SU-DHL-6 (cell line): Measurements from ENCODE around the gene PACS2.

Source experiments
- H2AFZ ChIP-seq: fragments of 200-600 bp; sonication (generic); 2 replicates; pipeline ENCODE4 v1.6.1; 2014; ENCODE audit warnings: low read depth, mild to moderate bottlenecking, moderate library complexity, mixed read lengths, antibody characterized with exemption, low read length; ENCODE audit not compliant: severe bottlenecking
- H3F3A ChIP-seq: fragments of 200-600 bp; shearing (Covaris generic); 2 replicates; pipeline ENCODE4 v1.6.0; 2016; ENCODE audit warnings: antibody characterized with exemption, mild to moderate bottlenecking; ENCODE audit not compliant: insufficient read depth
- H3K27ac ChIP-seq: fragments of 200-600 bp; sonication (generic); 2 replicates; pipeline ENCODE4 v1.5.1; 2016; ENCODE audit warnings: low read depth, mild to moderate bottlenecking, low read length, moderate library complexity, mixed read lengths
- H3K27me3 ChIP-seq: fragments of 200-600 bp; sonication (generic), shearing (Covaris generic); 2 replicates; pipeline ENCODE4 v1.6.0; 2014; ENCODE audit warnings: mild to moderate bottlenecking, low read length
- H3K36me3 ChIP-seq: fragments of 200-600 bp; sonication (generic); 2 replicates; pipeline ENCODE4 v1.6.1; 2014; ENCODE audit warnings: mild to moderate bottlenecking, low read length, mixed read lengths
- H3K4me2 ChIP-seq: fragments of 300-600, 200-600 bp; shearing (Covaris generic), sonication (generic); 2 replicates; pipeline ENCODE4 v1.6.0; 2014; ENCODE audit warnings: low read length, low read depth, mild to moderate bottlenecking; ENCODE audit not compliant: poor library complexity, severe bottlenecking
- H3K4me3 ChIP-seq: fragments of 200-600 bp; sonication (generic); 2 replicates; pipeline ENCODE4 v1.5.1; 2014; ENCODE audit warnings: antibody characterized with exemption, low read length, mild to moderate bottlenecking, mixed read lengths; ENCODE audit not compliant: insufficient read depth, poor library complexity, severe bottlenecking
- H3K79me2 ChIP-seq: fragments of 200-600 bp; sonication (generic); 2 replicates; pipeline ENCODE4 v1.6.1; 2014; ENCODE audit warnings: mild to moderate bottlenecking, low read length, moderate library complexity; ENCODE audit not compliant: insufficient read depth
- H3K9ac ChIP-seq: fragments of 200-600 bp; sonication (generic); 2 replicates; pipeline ENCODE4 v1.7.0; 2014; ENCODE audit warnings: mild to moderate bottlenecking, low read length
- H3K9me2 ChIP-seq: fragments of 200-600 bp; sonication (generic); replicated peaks from 2 replicates; pipeline ENCODE4 v1.6.1; 2014; ENCODE audit warnings: low read length; ENCODE audit not compliant: insufficient read depth
- H3K9me3 ChIP-seq: fragments of 200-600 bp; sonication (generic); 2 replicates; pipeline ENCODE4 v1.6.1; 2014; ENCODE audit warnings: low read length, mixed read lengths; ENCODE audit not compliant: insufficient read depth
- H4K20me1 ChIP-seq: fragments of 200-600 bp; sonication (generic); 2 replicates; pipeline ENCODE4 v1.6.1; 2014; ENCODE audit warnings: low read depth, mild to moderate bottlenecking, antibody characterized with exemption, low read length, moderate library complexity, mixed read lengths
- CTCF ChIP-seq: fragments of 200-600 bp; sonication (generic); IDR thresholded peaks from one replicate; pipeline ENCODE4 v1.5.1; 2017; ENCODE audit warnings: antibody characterized with exemption, mild to moderate bottlenecking, low read length, moderate library complexity; ENCODE audit not compliant: insufficient read depth, poor library complexity, severe bottlenecking
- EZH2phosphoT487 ChIP-seq: fragments of 200-600 bp; sonication (generic), shearing (Covaris generic); conservative IDR thresholded peaks from 2 replicates; pipeline ENCODE4 v1.6.1; 2018; ENCODE audit warnings: mild to moderate bottlenecking, antibody characterized with exemption, low read length, moderate library complexity, mixed read lengths

Gene PACS2

GRCh38 chr14:105348169-105348944, 33.8 kb downstream of the PACS2 start:
- H3K9me2 ChIP-seq, result no peaks in the 10 kb centered on the region
- H3F3A ChIP-seq, result no peaks in the 10 kb centered on the region
- H3K27me3 ChIP-seq, result no peaks in the 10 kb centered on the region
- no peak overlapping the region for H3K27ac ChIP-seq
- H4K20me1 ChIP-seq, result no peaks in the 10 kb centered on the region
- no peaks in the 10 kb centered on the region for H3K36me3 ChIP-seq
- H2AFZ ChIP-seq, result no peak overlapping the region
- H3K9ac ChIP-seq, result no peak overlapping the region
- no peaks in the 10 kb centered on the region for H3K9me3 ChIP-seq
- TF ChIP-seq CTCF (no peak), EZH2phosphoT487 (no peak)
- H3K4me2 ChIP-seq, result no peak overlapping the region
- no peak overlapping the region for H3K4me3 ChIP-seq
- H3K79me2 ChIP-seq, result no peaks in the 10 kb centered on the region

GRCh38 chr14:105348945-105349699, 34.6 kb downstream of the PACS2 start:
- TF ChIP-seq EZH2phosphoT487, result no peak
- TF ChIP-seq CTCF, result no peak
- no peak overlapping the region for H3K4me2 ChIP-seq
- H3K79me2 ChIP-seq, result no peaks in the 10 kb centered on the region
- no peaks in the 10 kb centered on the region for H3K9me3 ChIP-seq
- no peaks in the 10 kb centered on the region for H4K20me1 ChIP-seq
- no peak overlapping the region for H3K27ac ChIP-seq
- H3K36me3 ChIP-seq, result no peaks in the 10 kb centered on the region
- no peaks in the 10 kb centered on the region for H3F3A ChIP-seq
- no peak overlapping the region for H2AFZ ChIP-seq
- H3K27me3 ChIP-seq, result no peaks in the 10 kb centered on the region
- no peak overlapping the region for H3K9ac ChIP-seq
- no peaks in the 10 kb centered on the region for H3K9me2 ChIP-seq
- H3K4me3 ChIP-seq, result no peak overlapping the region

GRCh38 chr14:105349992-105350391, 35.4 kb downstream of the PACS2 start:
- H3K9me3 ChIP-seq, result no peaks in the 10 kb centered on the region
- H3K4me2 ChIP-seq, result no peak overlapping the region
- H4K20me1 ChIP-seq, result no peaks in the 10 kb centered on the region
- H3F3A ChIP-seq, result no peaks in the 10 kb centered on the region
- no peaks in the 10 kb centered on the region for H3K27me3 ChIP-seq
- H3K79me2 ChIP-seq, result no peaks in the 10 kb centered on the region
- no peak overlapping the region for H3K4me3 ChIP-seq
- H2AFZ ChIP-seq, result no peak overlapping the region
- no peaks in the 10 kb centered on the region for H3K36me3 ChIP-seq
- H3K9me2 ChIP-seq, result no peaks in the 10 kb centered on the region
- no peak overlapping the region for H3K27ac ChIP-seq
- no peak for TF ChIP-seq CTCF
- no peak for TF ChIP-seq EZH2phosphoT487
- no peak overlapping the region for H3K9ac ChIP-seq
